Testis (tissue), 3 donors: ENCODE measurements around the gene KRTAP29-1. TPM values are rescaled to one million over a fixed set of nuclear protein-coding genes. Genes with fewer than 3 reads are reported as not detected.
"Not testable (repeated sequence)": the region's sequence is repeated elsewhere in the genome, so short reads cannot be mapped to it uniquely, and the experiment has no call there.

Experiments used
- DNase-seq: peaks from one replicate; pipeline ENCODE4 v3.0.0-alpha.2; 2019
- H3K27ac ChIP-seq, 2 donors: fragments of 200-600 bp; sonication (generic); one replicate each; pipeline ENCODE4 v1.5.1; 2019
- H3K27me3 ChIP-seq: fragments of 200-600 bp; sonication (generic); one replicate; pipeline ENCODE4 v1.5.1; 2019
- H3K36me3 ChIP-seq: fragments of 200-600 bp; sonication (generic); one replicate; pipeline ENCODE4 v1.5.1; 2017; ENCODE audit warnings: low read depth; ENCODE audit errors: missing control alignments
- H3K4me1 ChIP-seq: fragments of 200-600 bp; sonication (generic); one replicate; pipeline ENCODE4 v1.5.1; 2019
- H3K4me3 ChIP-seq, 2 donors: fragments of 200-600 bp; sonication (generic); one replicate each; pipeline ENCODE4 v1.5.1; 2017 to 2019
- H3K9me3 ChIP-seq: fragments of 200-600 bp; sonication (generic); one replicate; pipeline ENCODE4 v1.5.1; 2017
- CTCF ChIP-seq, 3 experiments: fragments of 450-650 bp in 2 of 3; fragments of 200-600 bp in 1 of 3; sonication (generic) in 1 of 3; IDR thresholded peaks; one replicate each; pipeline ENCODE4 v1.5.1; 2016 to 2019; ENCODE audit warnings: antibody characterized with exemption in 3 of 3, mild to moderate bottlenecking in 2 of 3, moderate library complexity in 1 of 3
- POLR2A ChIP-seq: fragments of 450-650 bp; IDR thresholded peaks from one replicate; pipeline ENCODE4 v1.6.1; 2017; ENCODE audit warnings: antibody characterized with exemption, mild to moderate bottlenecking, moderate library complexity
- WGBS, 2 donors: methylation state at CpG; one replicate each; pipeline ENCODE4 v1.1.5; 2018; 5-methylcytosine and 5-hydroxymethylcytosine counted together
- intact Hi-C: fragments of 100-400 bp; cut with DNase I; formaldehyde crosslinking; loops from one replicate; pipeline ENCODE4 v1.15.1; 2023; ENCODE audit warnings: low total_unique reads
- polyA plus RNA-seq: library from polyadenylated mRNA; stranded (reverse); fragments of 350-450 nt; fragmentation: Illumina TruSeq; extraction: RNeasy Lipid Tissue Mini Kit (QIAGEN cat#74804); gene quantifications from one replicate; pipeline ENCODE4 v1.2.3, GENCODE V29; 2014; ENCODE audit warnings: low read depth, low replicate concordance; ENCODE audit not compliant: insufficient read depth
- total RNA-seq, 2 donors: library from RNA; depleted of rRNA; stranded (reverse); fragments of >200 nt; gene quantifications; one replicate each; pipeline ENCODE4 v1.2.3, GENCODE V29; 2016

KRTAP29-1 gene
- total and polyA plus RNA-seq, 3 donors from 2014 or later: not detected

GRCh38 chr17:41284043-41284442 lies 18.6 kb downstream of the KRTAP29-1 start:
- intact Hi-C loops: no loop called here
- Histone ChIP-seq H3K27me3 (no peaks in the 10 kb centered on the region), H3K36me3 (no peaks in the 10 kb centered on the region), H3K4me1 (no peaks in the 10 kb centered on the region), H3K9me3 (no peaks in the 10 kb centered on the region), H3K4me3 (no peak overlapping the region), H3K27ac (no peak overlapping the region)
- TF ChIP-seq CTCF (IDR thresholded peaks at IDR 0.05) (no peak), POLR2A (no peak)
- WGBS, 2 donors: 53 to 57% methylated on average over 3 of the region's 3 CpGs
- no peak for DNase-seq

GRCh38 chr17:41278176-41278955 lies 24.3 kb downstream of the KRTAP29-1 start:
- DNase-seq: no peak
- 78 to 92% methylated on average over 3 of the region's 3 CpGs for WGBS, 2 donors
- Histone ChIP-seq H3K4me3 (no peak overlapping the region), H3K36me3 (no peaks in the 10 kb centered on the region), H3K27me3 (no peaks in the 10 kb centered on the region), H3K9me3 (no peaks in the 10 kb centered on the region), H3K4me1 (no peaks in the 10 kb centered on the region), H3K27ac (no peak overlapping the region)
- intact Hi-C loops: no loop called here
- TF ChIP-seq CTCF (IDR thresholded peaks at IDR 0.05) (no peak), POLR2A (no peak)

GRCh38 chr17:41275648-41276190 lies 26.9 kb downstream of the KRTAP29-1 start, which contains the start of gene KRTAP9-7:
KRTAP9-7 (plus strand) TSS chr17:41275698; CDS start chr17:41275698, 0 bp downstream.
- H3K27me3 ChIP-seq, DNase-seq, H3K4me1 ChIP-seq, H3K9me3 ChIP-seq, H3K36me3 ChIP-seq, H3K27ac ChIP-seq, intact Hi-C loops, H3K4me3 ChIP-seq: not testable (repeated sequence)
- WGBS, 2 donors: 80 to 100% methylated on average over 2 to 3 of the region's 3 CpGs

- no peak for DNase-seq
Measured at GRCh38 chr17:41271858-41272257, 30.8 kb downstream of the KRTAP29-1 start.

GRCh38 chr17:41271323-41271722 lies 31.3 kb downstream of the KRTAP29-1 start:
- H3K4me3 ChIP-seq, intact Hi-C loops, DNase-seq, H3K36me3 ChIP-seq, H3K27me3 ChIP-seq, H3K9me3 ChIP-seq, H3K4me1 ChIP-seq, H3K27ac ChIP-seq: not testable (repeated sequence)
- no CpG with 5 or more reads among the region's 1 CpG for WGBS, 2 donors

More at GRCh38 chr17:41271858-41272257, 30.8 kb downstream of the KRTAP29-1 start:
- Histone ChIP-seq H3K4me1 (no peaks in the 10 kb centered on the region), H3K4me3 (no peak overlapping the region), H3K27ac (no peak overlapping the region), H3K36me3 (no peaks in the 10 kb centered on the region), H3K9me3 (no peaks in the 10 kb centered on the region), H3K27me3 (no peaks in the 10 kb centered on the region)
- WGBS, 2 donors: no CpG with 5 or more reads among the region's 1 CpG
- TF ChIP-seq CTCF (IDR thresholded peaks at IDR 0.05): no peak
- TF ChIP-seq POLR2A: no peak
- intact Hi-C loops: no loop called here
